Measurements from ENCODE around the gene CD58.

Gene CD58

DNA sequence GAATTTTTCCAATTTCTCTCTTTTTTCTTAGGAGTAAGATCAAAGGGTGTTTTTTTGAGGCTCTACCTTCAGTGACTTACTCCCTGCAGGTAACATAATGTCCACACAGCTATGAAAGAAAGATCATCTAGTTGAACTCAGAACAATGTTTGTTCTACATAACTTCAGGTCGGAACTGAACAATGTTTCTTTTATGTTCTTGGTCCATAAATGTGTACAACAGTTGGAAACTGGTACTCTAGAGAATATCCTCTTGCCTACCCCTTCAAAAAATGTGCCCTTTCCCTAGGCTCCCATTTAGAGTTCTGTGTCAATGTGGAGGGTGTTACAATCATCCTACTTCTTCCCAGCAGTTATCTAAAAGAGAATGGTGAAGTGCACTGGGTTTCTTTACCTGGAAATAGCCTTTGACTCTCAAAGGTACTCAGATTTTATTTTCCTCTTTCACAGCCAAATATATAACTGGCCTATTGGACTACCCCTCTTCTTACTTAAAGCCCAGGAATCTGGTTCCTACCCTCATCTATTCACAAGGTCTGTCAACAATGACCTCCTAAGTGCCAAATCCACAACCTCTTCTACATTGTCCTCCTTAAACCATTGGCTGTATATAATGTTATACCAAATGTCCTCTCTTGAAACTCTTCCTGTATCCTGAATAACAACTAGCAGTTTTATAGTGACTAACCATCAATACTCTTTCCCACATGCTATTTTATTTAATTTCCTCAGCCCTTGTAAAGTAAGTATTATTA lies 42.3 kb downstream of the CD58 start:
- TF ChIP-seq, protein P1, sequence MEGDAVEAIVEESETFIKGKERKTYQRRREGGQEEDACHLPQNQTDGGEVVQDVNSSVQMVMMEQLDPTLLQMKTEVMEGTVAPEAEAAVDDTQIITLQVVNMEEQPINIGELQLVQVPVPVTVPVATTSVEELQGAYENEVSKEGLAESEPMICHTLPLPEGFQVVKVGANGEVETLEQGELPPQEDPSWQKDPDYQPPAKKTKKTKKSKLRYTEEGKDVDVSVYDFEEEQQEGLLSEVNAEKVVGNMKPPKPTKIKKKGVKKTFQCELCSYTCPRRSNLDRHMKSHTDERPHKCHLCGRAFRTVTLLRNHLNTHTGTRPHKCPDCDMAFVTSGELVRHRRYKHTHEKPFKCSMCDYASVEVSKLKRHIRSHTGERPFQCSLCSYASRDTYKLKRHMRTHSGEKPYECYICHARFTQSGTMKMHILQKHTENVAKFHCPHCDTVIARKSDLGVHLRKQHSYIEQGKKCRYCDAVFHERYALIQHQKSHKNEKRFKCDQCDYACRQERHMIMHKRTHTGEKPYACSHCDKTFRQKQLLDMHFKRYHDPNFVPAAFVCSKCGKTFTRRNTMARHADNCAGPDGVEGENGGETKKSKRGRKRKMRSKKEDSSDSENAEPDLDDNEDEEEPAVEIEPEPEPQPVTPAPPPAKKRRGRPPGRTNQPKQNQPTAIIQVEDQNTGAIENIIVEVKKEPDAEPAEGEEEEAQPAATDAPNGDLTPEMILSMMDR (IDR thresholded peaks at IDR 0.05; ENCODE audit: insufficient read depth, low read length, poor library complexity, severe bottlenecking), result no peak
- H3K36me3 ChIP-seq (ENCODE audit: control insufficient read depth, insufficient read depth, low read length), result peaks cover 10% of the 10 kb centered on the region
- no peak for DNase-seq (ENCODE audit: extremely low read depth, insufficient read length)
- no peaks in the 10 kb centered on the region for H3K27me3 ChIP-seq (replicated peaks; ENCODE audit: control insufficient read depth, insufficient read depth, low read length)
- H3K4me3 ChIP-seq (replicated peaks; ENCODE audit: low read depth, low read length), result no peak overlapping the region

DNA sequence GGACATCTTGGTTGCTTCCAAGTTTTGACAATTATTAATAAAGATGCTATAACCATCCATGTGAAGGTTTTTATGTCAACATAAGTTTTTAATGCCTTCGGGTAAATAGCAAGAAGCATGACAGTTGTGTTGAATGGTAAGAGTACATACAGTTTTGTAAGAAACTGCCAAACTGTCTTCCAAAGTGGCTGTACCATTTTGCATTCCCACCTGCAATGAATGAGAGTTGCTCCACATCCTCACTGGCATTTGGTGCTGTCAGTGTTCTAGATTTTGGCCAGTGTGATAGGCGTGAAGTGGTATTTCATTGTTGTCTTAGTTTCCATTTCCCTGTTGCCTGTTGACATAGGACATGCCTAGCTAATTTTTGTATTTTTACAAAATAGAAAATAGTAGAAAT lies 45.4 kb downstream of the CD58 start:
- TF ChIP-seq, protein P1 (IDR thresholded peaks at IDR 0.05; ENCODE audit: insufficient read depth, low read length, poor library complexity, severe bottlenecking), result no peak
- no peaks in the 10 kb centered on the region for H3K27me3 ChIP-seq (replicated peaks; ENCODE audit: control insufficient read depth, insufficient read depth, low read length)
- H3K36me3 ChIP-seq (ENCODE audit: control insufficient read depth, insufficient read depth, low read length), result peaks cover 3% of the 10 kb centered on the region
- no peak for DNase-seq (ENCODE audit: extremely low read depth, insufficient read length)
- no peak overlapping the region for H3K4me3 ChIP-seq (replicated peaks; ENCODE audit: low read depth, low read length)

DNA sequence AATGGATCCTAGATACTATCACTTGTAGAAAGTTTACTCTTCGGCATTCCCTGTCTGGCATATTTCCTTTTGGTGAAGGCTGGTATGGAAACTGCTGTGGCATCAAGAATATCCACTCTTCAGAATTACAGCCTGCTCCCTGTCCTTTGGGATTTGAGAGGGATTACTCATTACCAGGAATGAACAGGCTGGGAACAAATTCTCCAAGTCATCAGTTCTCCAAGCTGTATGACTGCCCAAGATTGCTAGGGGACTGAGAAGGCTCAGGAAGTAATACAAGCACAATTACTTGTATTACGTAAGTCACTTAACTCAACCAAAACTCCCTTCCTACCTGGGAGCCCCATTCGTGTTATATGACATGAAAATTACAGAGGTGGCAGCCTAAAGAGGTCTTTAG lies 49.6 kb downstream of the CD58 start:
- TF ChIP-seq, protein P1 (IDR thresholded peaks at IDR 0.05; ENCODE audit: insufficient read depth, low read length, poor library complexity, severe bottlenecking), result no peak
- peaks cover 6% of the 10 kb centered on the region for H3K36me3 ChIP-seq (ENCODE audit: control insufficient read depth, insufficient read depth, low read length)
- DNase-seq (ENCODE audit: extremely low read depth, insufficient read length), result no peak
- no peak overlapping the region for H3K4me3 ChIP-seq (replicated peaks; ENCODE audit: low read depth, low read length)
- H3K27me3 ChIP-seq (replicated peaks; ENCODE audit: control insufficient read depth, insufficient read depth, low read length), result no peaks in the 10 kb centered on the region

DNA sequence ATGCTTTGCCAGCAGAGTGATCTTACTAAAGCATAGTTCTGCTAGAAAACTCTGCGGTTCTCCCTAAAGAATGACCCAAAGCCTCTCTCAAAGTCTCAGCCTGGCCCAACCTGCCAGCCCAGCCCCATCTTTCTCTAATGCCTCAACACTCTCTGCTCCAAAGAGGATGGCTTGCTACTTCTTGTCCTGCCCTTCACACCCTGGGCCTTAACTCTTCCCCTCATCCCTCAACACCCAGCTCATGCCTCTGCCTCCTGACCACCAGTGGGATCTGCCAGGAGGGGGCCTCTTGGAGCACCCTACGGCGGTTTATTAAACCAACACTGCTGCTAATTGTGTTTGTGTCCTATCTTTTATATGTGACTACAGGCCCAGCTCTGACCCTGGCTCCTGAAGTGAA lies 52.4 kb downstream of the CD58 start:
- no peak for DNase-seq (ENCODE audit: extremely low read depth, insufficient read length)
- Histone ChIP-seq H3K36me3 (ENCODE audit: control insufficient read depth, insufficient read depth, low read length) (peaks cover 7% of the 10 kb centered on the region), H3K4me3 (replicated peaks; ENCODE audit: low read depth, low read length) (no peak overlapping the region), H3K27me3 (replicated peaks; ENCODE audit: control insufficient read depth, insufficient read depth, low read length) (no peaks in the 10 kb centered on the region)
- TF ChIP-seq, protein P1 (IDR thresholded peaks at IDR 0.05; ENCODE audit: insufficient read depth, low read length, poor library complexity, severe bottlenecking), result no peak

DNA sequence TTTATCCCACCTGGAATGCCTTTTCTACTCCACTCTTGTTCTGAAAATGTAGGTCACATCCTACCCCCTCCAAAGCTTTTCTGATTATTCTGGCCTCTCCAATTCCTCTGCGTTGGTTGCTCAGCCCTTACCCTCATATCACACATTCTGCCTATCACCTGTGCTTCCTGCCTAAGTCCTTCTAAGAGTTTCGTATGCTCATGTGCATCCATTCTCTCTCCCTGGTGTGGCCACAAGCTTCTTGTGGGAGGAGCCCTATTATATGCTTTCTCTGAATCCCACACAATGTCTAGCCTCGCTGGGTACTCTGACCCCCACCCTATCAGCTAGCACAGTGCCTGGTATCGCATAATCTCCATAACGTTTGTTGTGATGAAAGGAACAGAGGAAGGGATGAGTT lies 54.2 kb downstream of the CD58 start:
- TF ChIP-seq, protein P1 (IDR thresholded peaks at IDR 0.05; ENCODE audit: insufficient read depth, low read length, poor library complexity, severe bottlenecking), result no peak
- H3K27me3 ChIP-seq (replicated peaks; ENCODE audit: control insufficient read depth, insufficient read depth, low read length), result no peaks in the 10 kb centered on the region
- DNase-seq (ENCODE audit: extremely low read depth, insufficient read length), result no peak
- peaks cover 9% of the 10 kb centered on the region for H3K36me3 ChIP-seq (ENCODE audit: control insufficient read depth, insufficient read depth, low read length)
- no peak overlapping the region for H3K4me3 ChIP-seq (replicated peaks; ENCODE audit: low read depth, low read length)

DNA sequence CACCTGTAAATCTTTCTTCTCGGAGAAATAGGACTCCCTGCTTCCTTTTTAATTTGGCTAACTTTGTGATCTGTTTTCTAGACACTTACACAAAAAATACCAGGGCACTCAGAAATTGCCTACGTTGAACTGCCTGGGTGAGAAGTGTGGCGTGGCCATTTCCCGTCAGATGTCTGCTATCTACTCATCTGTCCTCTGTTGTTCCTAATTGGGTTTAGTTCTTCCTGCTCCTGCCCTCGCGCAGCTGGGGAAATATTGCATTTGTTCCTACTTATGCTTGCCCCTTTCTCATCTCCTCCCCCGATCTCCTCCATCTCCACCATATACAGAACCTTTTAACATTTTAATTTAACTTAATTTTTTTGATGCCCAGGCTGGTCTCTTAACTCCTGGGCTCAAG lies 55.1 kb downstream of the CD58 start:
- Histone ChIP-seq H3K27me3 (replicated peaks; ENCODE audit: control insufficient read depth, insufficient read depth, low read length) (no peaks in the 10 kb centered on the region), H3K36me3 (ENCODE audit: control insufficient read depth, insufficient read depth, low read length) (peaks cover 6% of the 10 kb centered on the region), H3K4me3 (replicated peaks; ENCODE audit: low read depth, low read length) (no peak overlapping the region)
- no peak for DNase-seq (ENCODE audit: extremely low read depth, insufficient read length)
- TF ChIP-seq, protein P1 (IDR thresholded peaks at IDR 0.05; ENCODE audit: insufficient read depth, low read length, poor library complexity, severe bottlenecking), result no peak
